ENCODE results near the gene ZCCHC17.

- TF ChIP-seq CTCF (IDR thresholded peaks at IDR 0.05; ENCODE audit: low read length) (no peak), EZH2 (optimal IDR thresholded peaks at IDR 0.05; ENCODE audit: low read depth, low read length) (no peak)
Measured at GRCh38 chr1:31248276-31248675, 48.6 kb upstream of the ZCCHC17 start.

All from MM.1S (cell line).